Activated CD8-positive, alpha-beta memory T cell treated with anti-CD3 and anti-CD28 coated beads, Interleukin-2, amount 50 U/mL, for 48 hours (primary cell): ENCODE measurements around the gene HEATR5B.

ENCODE experiments used
- DNase-seq: peaks from one replicate; pipeline ENCODE4 v3.0.0-alpha.2; 2020

The HEATR5B gene

GRCh38 chr2:37083873-37084794 is at the start of gene HEATR5B, which contains the start of gene GPATCH11:
TSS of gene HEATR5B (minus strand) at chr2:37084372. CDS start at chr2:37083414, 958 bp downstream.
TSS of gene GPATCH11 (plus strand) at chr2:37084518. CDS start at chr2:37088382, 3,864 bp downstream.
- DNase-seq, result peak; percentile 94

DNA sequence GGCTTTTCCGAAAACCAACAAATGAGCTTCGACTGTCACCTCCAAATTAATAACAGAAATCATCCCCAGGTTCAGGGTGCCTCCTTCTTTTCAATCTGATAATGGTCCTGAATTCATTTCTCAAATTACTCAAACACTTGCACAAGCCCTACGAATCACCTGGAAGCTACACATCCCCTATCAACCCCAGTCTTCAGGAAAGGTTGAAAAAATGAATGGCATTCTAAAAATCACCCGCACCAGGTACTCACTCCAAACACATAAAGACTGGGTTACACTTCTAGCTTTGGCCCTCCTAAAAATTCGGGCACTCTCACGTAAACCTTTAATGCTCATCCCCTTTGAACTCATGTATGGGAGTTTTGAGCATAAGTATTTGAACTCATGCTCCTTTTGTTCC is 48.7 kb upstream of the HEATR5B start:
- no peak for DNase-seq

GRCh38 chr2:37125416-37125815 is 41.2 kb upstream of the HEATR5B start:
- DNase-seq, result no peak

GRCh38 chr2:37119157-37119556 is 35.0 kb upstream of the HEATR5B start:
- DNase-seq, result no peak

GRCh38 chr2:37117566-37117965 is 33.4 kb upstream of the HEATR5B start:
- DNase-seq, result no peak

DNA sequence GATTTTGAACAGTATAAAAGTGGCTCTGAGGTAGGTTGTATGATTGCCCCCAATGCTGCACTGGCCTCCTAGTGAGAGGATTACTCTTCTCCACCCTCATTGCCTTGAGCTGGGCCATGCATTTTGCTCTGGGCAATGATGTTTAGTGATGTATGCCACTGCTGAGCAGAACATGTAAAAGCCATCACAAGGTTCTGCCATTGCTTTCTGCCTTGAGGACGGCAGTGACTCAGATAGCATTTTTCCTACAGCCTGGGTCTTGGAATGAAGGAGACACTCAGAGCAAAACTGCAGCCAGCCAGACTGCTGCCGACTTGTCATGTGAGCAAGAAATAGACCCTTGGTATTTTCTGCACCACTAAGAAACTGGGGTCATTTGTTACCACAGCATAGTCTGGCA is 27.8 kb upstream of the HEATR5B start:
- no peak for DNase-seq

- DNase-seq, result no peak
Measured at GRCh38 chr2:37110306-37111212, 26.4 kb upstream of the HEATR5B start.

GRCh38 chr2:37109523-37109922 is 25.4 kb upstream of the HEATR5B start:
- DNase-seq, result no peak

- DNase-seq, result no peak
Measured at GRCh38 chr2:37105150-37105549, 21.0 kb upstream of the HEATR5B start.

- DNase-seq, result no peak
Measured at GRCh38 chr2:37104178-37104577, 20.0 kb upstream of the HEATR5B start.

GRCh38 chr2:37102588-37102987 is 18.4 kb upstream of the HEATR5B start:
- DNase-seq, result no peak

DNA sequence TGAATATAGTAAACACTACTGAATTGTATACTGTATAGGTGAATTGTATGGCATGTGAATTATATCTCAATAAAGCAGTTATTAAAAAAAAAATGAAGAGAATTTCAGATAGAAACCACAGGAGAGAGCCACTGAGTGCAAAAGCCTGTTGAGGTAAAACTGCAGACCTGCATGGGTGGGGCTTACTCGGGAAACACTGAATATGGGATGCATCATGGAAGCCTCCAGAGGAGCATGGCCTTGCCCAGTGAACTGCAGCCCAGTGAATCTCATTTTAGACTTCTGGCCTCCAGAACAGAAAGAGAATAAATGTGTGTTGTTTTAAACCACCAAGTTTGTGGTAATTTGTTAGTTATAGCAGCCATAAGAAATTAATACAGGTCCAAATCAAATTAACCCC is 15.9 kb upstream of the HEATR5B start:
- DNase-seq, result no peak

DNA sequence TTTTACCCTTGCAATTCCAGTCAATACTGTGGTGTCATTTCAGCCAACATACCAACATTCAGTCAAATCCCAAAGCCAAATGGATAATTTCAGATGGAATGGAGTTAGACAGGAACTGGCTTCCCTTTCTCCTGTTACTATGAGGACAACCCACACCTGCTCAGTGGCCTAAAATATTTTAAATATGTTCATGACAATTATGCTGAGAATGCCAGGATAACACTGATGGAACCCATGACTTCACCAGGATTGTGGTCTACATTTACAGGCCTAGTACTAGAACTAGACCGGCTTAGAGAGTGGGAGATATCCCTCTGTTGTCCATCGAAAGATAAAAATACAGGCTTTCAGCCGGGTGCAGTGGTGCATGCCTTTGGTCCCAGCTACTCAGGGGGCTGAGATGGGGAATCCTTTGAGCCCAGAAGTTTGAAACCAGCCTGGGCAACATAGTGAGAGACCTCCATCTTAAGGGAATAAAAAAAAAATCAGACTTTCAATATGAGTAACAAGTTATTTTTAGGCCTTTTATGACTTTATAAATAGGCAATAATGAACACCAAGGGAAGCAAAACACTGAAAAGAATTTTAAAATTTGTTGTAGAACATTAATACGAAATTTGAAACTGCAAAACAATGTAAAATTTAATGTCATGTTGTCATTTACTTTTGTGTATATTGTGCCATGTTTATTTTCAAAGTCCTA is 14.4 kb upstream of the HEATR5B start:
- no peak for DNase-seq

DNA sequence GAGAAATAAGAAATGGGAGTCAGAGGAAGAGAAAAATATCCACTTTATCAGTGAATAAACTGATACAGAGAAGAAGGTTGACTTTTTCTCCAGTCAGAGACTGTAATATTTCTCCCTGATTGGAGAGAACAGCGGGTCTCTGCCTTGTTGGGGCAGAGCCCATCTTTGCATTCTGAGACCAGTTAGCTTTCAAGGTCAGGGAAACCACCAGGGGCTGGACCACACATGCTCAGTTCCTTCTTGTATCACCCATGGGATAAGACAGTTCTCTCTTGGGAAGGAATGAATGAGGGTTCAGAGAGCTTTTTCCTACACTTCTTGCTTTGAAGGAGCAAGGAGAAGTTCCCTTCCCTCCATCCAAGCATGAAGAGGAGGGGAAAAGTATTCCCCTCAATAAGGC is 12.4 kb upstream of the HEATR5B start:
- no peak for DNase-seq

GRCh38 chr2:37091873-37092272 is 7.7 kb upstream of the HEATR5B start:
- DNase-seq, result no peak

- DNase-seq, result no peak
Measured at GRCh38 chr2:37090019-37090477, 5.9 kb upstream of the HEATR5B start.

GRCh38 chr2:37085731-37086147 is 1.6 kb upstream of the HEATR5B start:
- no peak for DNase-seq

- DNase-seq, result no peak
Measured at GRCh38 chr2:37084797-37085196, 625 bp upstream of the HEATR5B start.

- DNase-seq, result no peak
Measured at GRCh38 chr2:37080689-37081088, 3.5 kb downstream of the HEATR5B start.

- DNase-seq, result no peak
Measured at GRCh38 chr2:37080266-37080665, 3.9 kb downstream of the HEATR5B start.

DNA sequence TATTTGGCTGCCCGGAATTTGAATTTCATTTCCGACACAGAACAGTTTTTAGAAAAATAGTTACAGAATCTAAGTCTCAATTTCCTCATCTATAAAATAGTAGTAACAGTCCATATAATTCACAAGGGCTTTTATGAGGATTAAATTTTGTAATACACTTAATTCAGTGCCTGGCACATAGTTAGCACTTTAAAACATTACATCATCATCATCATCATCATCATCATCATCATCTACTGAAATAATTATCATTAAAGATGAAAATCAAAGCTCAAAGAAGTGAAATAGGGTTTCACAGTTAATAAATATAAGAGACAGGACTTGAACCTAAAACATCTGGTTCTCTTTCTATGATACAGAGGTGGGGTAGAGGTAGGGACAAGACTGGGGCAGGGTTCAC is 13.2 kb downstream of the HEATR5B start:
- DNase-seq, result no peak

- no peak for DNase-seq
Measured at GRCh38 chr2:37068686-37069085, 15.5 kb downstream of the HEATR5B start.

DNA sequence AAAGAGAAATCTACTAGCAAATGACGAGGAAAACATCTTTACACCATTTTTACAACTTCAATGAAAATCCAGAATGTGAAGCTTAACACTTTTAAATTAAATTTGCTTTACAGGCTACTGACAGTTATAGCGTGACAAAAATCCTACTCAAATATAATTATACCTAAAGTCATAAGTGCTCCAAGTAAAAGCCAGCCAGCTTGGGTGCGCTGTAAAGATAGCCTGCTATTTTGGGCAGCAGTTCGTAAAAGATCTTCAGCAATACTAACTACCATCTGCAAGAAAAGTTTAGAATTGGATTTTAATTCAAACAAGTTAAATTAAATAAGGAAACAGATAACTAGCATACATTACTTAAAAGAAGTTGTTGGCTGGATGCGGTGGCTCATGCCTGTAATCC is 22.4 kb downstream of the HEATR5B start:
- DNase-seq, result no peak
